Suprapubic skin (tissue), 4 donors: ENCODE data around the gene STRIT1. TPM values are rescaled to one million over a fixed set of nuclear protein-coding genes. Genes with fewer than 3 reads are reported as not detected.

Source experiments
- DNase-seq, 2 donors: peaks; one replicate each; pipeline ENCODE4 v3.0.0-alpha.2; 2019; ENCODE audit warnings: low spot score in 2 of 2
- H3K27ac ChIP-seq: fragments of 200-600 bp; sonication (generic); one replicate; pipeline ENCODE4 v1.5.1; 2019
- H3K27me3 ChIP-seq: fragments of 200-600 bp; sonication (generic); one replicate; pipeline ENCODE4 v1.5.1; 2019
- H3K36me3 ChIP-seq: fragments of 200-600 bp; sonication (generic); one replicate; pipeline ENCODE4 v1.5.1; 2019
- H3K4me1 ChIP-seq: fragments of 200-600 bp; sonication (generic); one replicate; pipeline ENCODE4 v1.5.1; 2019
- H3K4me3 ChIP-seq: fragments of 200-600 bp; sonication (generic); one replicate; pipeline ENCODE4 v1.5.1; 2019; ENCODE audit warnings: mild to moderate bottlenecking
- H3K9me3 ChIP-seq: fragments of 200-600 bp; sonication (generic); one replicate; pipeline ENCODE4 v1.5.1; 2019
- CTCF ChIP-seq, 2 donors: fragments of 200-600 bp in 1 of 2; fragments of 450-650 bp in 1 of 2; sonication (generic) in 1 of 2; IDR thresholded peaks; one replicate each; pipeline ENCODE4 v1.5.1; 2016 to 2019; ENCODE audit warnings: antibody characterized with exemption in 2 of 2, mild to moderate bottlenecking in 1 of 2, moderate library complexity in 1 of 2
- EP300 ChIP-seq: sonication (generic); formaldehyde crosslinking; IDR thresholded peaks from one replicate; pipeline ENCODE4 v1.6.1; 2017; ENCODE audit warnings: antibody characterized with exemption
- POLR2A ChIP-seq, 2 donors: fragments of 450-650 bp; IDR thresholded peaks; one replicate each; pipeline ENCODE4 v1.6.1; 2017; ENCODE audit warnings: antibody characterized with exemption in 2 of 2, mild to moderate bottlenecking in 2 of 2, moderate library complexity in 2 of 2
- POLR2AphosphoS5 ChIP-seq, 3 donors: sonication (generic); formaldehyde crosslinking; IDR thresholded peaks; one replicate each; pipeline ENCODE4 v1.6.1; 2017; ENCODE audit warnings: antibody characterized with exemption in 3 of 3
- WGBS: methylation state at CpG from one replicate; pipeline ENCODE4 v1.1.5; 2018; 5-methylcytosine and 5-hydroxymethylcytosine counted together
- total RNA-seq, 4 donors: library from RNA; depleted of rRNA; stranded (reverse); fragments of >200 nt; gene quantifications; one replicate each; pipeline ENCODE4 v1.1.0, GENCODE V29; 2016

The STRIT1 gene
- total RNA-seq, 4 donors from 2014 or later = not detected

- no peak for DNase-seq
- Histone ChIP-seq H3K9me3 (no peaks in the 10 kb centered on the region), H3K36me3 (no peaks in the 10 kb centered on the region), H3K27me3 (no peaks in the 10 kb centered on the region), H3K4me3 (no peak overlapping the region), H3K4me1 (no peaks in the 10 kb centered on the region), H3K27ac (no peak overlapping the region)
- WGBS = 93% methylated on average over 2 of the region's 2 CpGs
- TF ChIP-seq CTCF (IDR thresholded peaks at IDR 0.05) (no peak), POLR2AphosphoS5 (IDR thresholded peaks at IDR 0.05) (no peak), POLR2A (IDR thresholded peaks at IDR 0.05) (no peak), EP300 (no peak)
Observed at GRCh38 chr3:155327871-155328270, 34.4 kb upstream of the STRIT1 start.

GRCh38 chr3:155327430-155327829, 33.9 kb upstream of the STRIT1 start:
- H3K27ac ChIP-seq = no peak overlapping the region
- H3K4me3 ChIP-seq = no peak overlapping the region
- 100% methylated on average over 1 of the region's 1 CpG for WGBS
- no peaks in the 10 kb centered on the region for H3K4me1 ChIP-seq
- H3K9me3 ChIP-seq = no peaks in the 10 kb centered on the region
- no peak for DNase-seq
- TF ChIP-seq EP300 (no peak), CTCF (IDR thresholded peaks at IDR 0.05) (no peak), POLR2A (IDR thresholded peaks at IDR 0.05) (no peak), POLR2AphosphoS5 (IDR thresholded peaks at IDR 0.05) (no peak)
- H3K36me3 ChIP-seq = no peaks in the 10 kb centered on the region
- H3K27me3 ChIP-seq = no peaks in the 10 kb centered on the region

GRCh38 chr3:155326901-155327300, 33.4 kb upstream of the STRIT1 start:
- no peaks in the 10 kb centered on the region for H3K27me3 ChIP-seq
- no peak for TF ChIP-seq CTCF (IDR thresholded peaks at IDR 0.05)
- TF ChIP-seq POLR2AphosphoS5 (IDR thresholded peaks at IDR 0.05) = no peak
- TF ChIP-seq POLR2A (IDR thresholded peaks at IDR 0.05) = no peak
- no peak for TF ChIP-seq EP300
- DNase-seq = no peak
- 86% methylated on average over 4 of the region's 4 CpGs for WGBS
- no peaks in the 10 kb centered on the region for H3K4me1 ChIP-seq
- no peaks in the 10 kb centered on the region for H3K36me3 ChIP-seq
- H3K4me3 ChIP-seq = no peak overlapping the region
- no peaks in the 10 kb centered on the region for H3K9me3 ChIP-seq
- no peak overlapping the region for H3K27ac ChIP-seq

GRCh38 chr3:155326244-155326643, 32.8 kb upstream of the STRIT1 start:
- DNase-seq = no peak
- no peak overlapping the region for H3K4me3 ChIP-seq
- H3K9me3 ChIP-seq = no peaks in the 10 kb centered on the region
- H3K4me1 ChIP-seq = no peaks in the 10 kb centered on the region
- no peaks in the 10 kb centered on the region for H3K27me3 ChIP-seq
- WGBS = 87% methylated on average over 5 of the region's 5 CpGs
- H3K36me3 ChIP-seq = no peaks in the 10 kb centered on the region
- TF ChIP-seq EP300 (no peak), POLR2AphosphoS5 (IDR thresholded peaks at IDR 0.05) (no peak), POLR2A (IDR thresholded peaks at IDR 0.05) (no peak), CTCF (IDR thresholded peaks at IDR 0.05) (no peak)
- no peak overlapping the region for H3K27ac ChIP-seq

DNA sequence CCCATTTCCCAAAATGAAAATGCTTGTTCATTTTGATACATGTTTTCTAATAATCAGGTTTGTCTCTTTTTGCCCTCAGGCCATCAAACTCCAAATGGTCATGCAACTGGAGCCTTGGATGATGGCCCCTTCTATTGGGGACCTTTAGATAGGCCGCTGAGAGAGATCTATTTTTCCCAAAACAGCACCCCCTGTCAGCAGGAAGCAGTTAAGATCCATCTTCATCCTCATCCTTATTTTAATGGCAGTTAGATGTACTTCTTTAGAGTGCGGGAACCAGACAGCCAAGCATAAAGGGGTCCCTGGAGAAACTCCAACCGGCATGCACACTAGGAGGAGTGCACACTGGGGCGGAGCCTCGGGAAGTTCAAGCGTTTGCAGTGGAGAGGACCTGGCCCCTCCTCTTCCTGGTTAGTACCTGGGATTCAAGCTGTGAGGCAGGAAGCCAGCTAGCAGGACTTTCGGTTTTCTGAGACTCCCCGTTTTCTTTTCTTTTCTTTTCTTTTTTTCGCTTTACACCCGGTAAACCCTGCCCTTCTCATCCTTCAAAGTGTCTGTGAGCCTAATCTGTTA, 31.9 kb upstream of the STRIT1 start:
- 72% methylated on average over 10 of the region's 10 CpGs for WGBS
- H3K4me1 ChIP-seq = no peaks in the 10 kb centered on the region
- no peak overlapping the region for H3K27ac ChIP-seq
- no peak for DNase-seq
- TF ChIP-seq EP300 = no peak
- TF ChIP-seq POLR2AphosphoS5 (IDR thresholded peaks at IDR 0.05) = no peak
- no peak for TF ChIP-seq CTCF (IDR thresholded peaks at IDR 0.05)
- no peak for TF ChIP-seq POLR2A (IDR thresholded peaks at IDR 0.05)
- H3K9me3 ChIP-seq = no peaks in the 10 kb centered on the region
- no peak overlapping the region for H3K4me3 ChIP-seq
- H3K36me3 ChIP-seq = no peaks in the 10 kb centered on the region
- no peaks in the 10 kb centered on the region for H3K27me3 ChIP-seq
